Measurements from ENCODE around the gene HES7.

The HES7 gene

GRCh38 chr17:8120520-8121406 is 3.1 kb downstream of the HES7 start:
- Histone ChIP-seq H3K9me2 (replicated peaks; ENCODE audit: low read depth, low read length) (no peaks in the 10 kb centered on the region), H4K20me1 (ENCODE audit: insufficient read depth, low read length, poor library complexity, severe bottlenecking) (no peaks in the 10 kb centered on the region), H3F3A (ENCODE audit: low read depth) (peaks cover 15% of the 10 kb centered on the region), H2AFZ (ENCODE audit: low read length) (no peak overlapping the region; the same call in 1 of the 2 replicates), H3K9ac (ENCODE audit: low read depth, low read length, poor library complexity, severe bottlenecking) (peak overlapping the region; percentile 71), H3K4me2 (ENCODE audit: low read depth, low read length, poor library complexity, severe bottlenecking) (peak overlapping the region; percentile 93), H3K36me3 (ENCODE audit: insufficient read depth, low read length) (no peaks in the 10 kb centered on the region), H3K79me2 (ENCODE audit: insufficient read depth, low read length) (no peaks in the 10 kb centered on the region), H3K27me3 (ENCODE audit: insufficient read depth, low read length, poor library complexity, severe bottlenecking) (peaks cover 7% of the 10 kb centered on the region), H3K9me3 (ENCODE audit: insufficient read depth, low read depth, low read length) (no peaks in the 10 kb centered on the region), H3K4me1 (ENCODE audit: insufficient read depth, low read length, poor library complexity, severe bottlenecking) (peaks cover 42% of the 10 kb centered on the region), H3K4me3 (ENCODE audit: low read length, poor library complexity, severe bottlenecking) (peak overlapping the region; percentile 91)
- peak; percentile 43 for TF ChIP-seq CTCF (conservative IDR thresholded peaks at IDR 0.05; ENCODE audit: low read length)
- no peak for TF ChIP-seq EZH2phosphoT487 (IDR thresholded peaks at IDR 0.05; ENCODE audit: borderline replicate concordance)

- H3K9me3 ChIP-seq (ENCODE audit: insufficient read depth, low read depth, low read length): no peaks in the 10 kb centered on the region
- no peak overlapping the region; the same call in 1 of the 2 replicates for H2AFZ ChIP-seq (ENCODE audit: low read length)
- H3K36me3 ChIP-seq (ENCODE audit: insufficient read depth, low read length): no peaks in the 10 kb centered on the region
- no peaks in the 10 kb centered on the region for H3K9me2 ChIP-seq (replicated peaks; ENCODE audit: low read depth, low read length)
- H3K9ac ChIP-seq (ENCODE audit: low read depth, low read length, poor library complexity, severe bottlenecking): peak overlapping the region; percentile 71
- H3K4me2 ChIP-seq (ENCODE audit: low read depth, low read length, poor library complexity, severe bottlenecking): peak overlapping the region; percentile 93
- H3K27me3 ChIP-seq (ENCODE audit: insufficient read depth, low read length, poor library complexity, severe bottlenecking): peaks cover 10% of the 10 kb centered on the region
- TF ChIP-seq EZH2phosphoT487 (IDR thresholded peaks at IDR 0.05; ENCODE audit: borderline replicate concordance) (no peak), CTCF (conservative IDR thresholded peaks at IDR 0.05; ENCODE audit: low read length) (no peak)
- H3F3A ChIP-seq (ENCODE audit: low read depth): peaks cover 15% of the 10 kb centered on the region
- H3K79me2 ChIP-seq (ENCODE audit: insufficient read depth, low read length): no peaks in the 10 kb centered on the region
- H3K4me1 ChIP-seq (ENCODE audit: insufficient read depth, low read length, poor library complexity, severe bottlenecking): peaks cover 39% of the 10 kb centered on the region
- no peaks in the 10 kb centered on the region for H4K20me1 ChIP-seq (ENCODE audit: insufficient read depth, low read length, poor library complexity, severe bottlenecking)
- peak overlapping the region; percentile 91 for H3K4me3 ChIP-seq (ENCODE audit: low read length, poor library complexity, severe bottlenecking)
Measured at GRCh38 chr17:8119581-8120519, 4.1 kb downstream of the HES7 start.

- H3K4me3 ChIP-seq (ENCODE audit: low read length, poor library complexity, severe bottlenecking): peak overlapping the region; percentile 91
Measured at GRCh38 chr17:8118769-8119580, 4.9 kb downstream of the HES7 start.

More at GRCh38 chr17:8118769-8119580, 4.9 kb downstream of the HES7 start:
- no peak for TF ChIP-seq EZH2phosphoT487 (IDR thresholded peaks at IDR 0.05; ENCODE audit: borderline replicate concordance)
- peak; percentile 81 for TF ChIP-seq CTCF (conservative IDR thresholded peaks at IDR 0.05; ENCODE audit: low read length)
- H3K4me1 ChIP-seq (ENCODE audit: insufficient read depth, low read length, poor library complexity, severe bottlenecking): peaks cover 30% of the 10 kb centered on the region
- H3K79me2 ChIP-seq (ENCODE audit: insufficient read depth, low read length): no peaks in the 10 kb centered on the region
- H3K9me2 ChIP-seq (replicated peaks; ENCODE audit: low read depth, low read length): no peaks in the 10 kb centered on the region
- no peaks in the 10 kb centered on the region for H3K9me3 ChIP-seq (ENCODE audit: insufficient read depth, low read depth, low read length)
- peak overlapping the region; percentile 94 for H2AFZ ChIP-seq (ENCODE audit: low read length)
- H3K27me3 ChIP-seq (ENCODE audit: insufficient read depth, low read length, poor library complexity, severe bottlenecking): peaks cover 14% of the 10 kb centered on the region
- H3K4me2 ChIP-seq (ENCODE audit: low read depth, low read length, poor library complexity, severe bottlenecking): peak overlapping the region; percentile 93
- peak overlapping the region; percentile 65 for H3K9ac ChIP-seq (ENCODE audit: low read depth, low read length, poor library complexity, severe bottlenecking)
- H4K20me1 ChIP-seq (ENCODE audit: insufficient read depth, low read length, poor library complexity, severe bottlenecking): no peaks in the 10 kb centered on the region
- H3F3A ChIP-seq (ENCODE audit: low read depth): peaks cover 15% of the 10 kb centered on the region
- no peaks in the 10 kb centered on the region for H3K36me3 ChIP-seq (ENCODE audit: insufficient read depth, low read length)

Data from Loucy (cell line).